GM10248 (cell line): Measurements from ENCODE around the gene RABEP2.
"Not testable (repeated sequence)": the region's sequence is repeated elsewhere in the genome, so short reads cannot be mapped to it uniquely, and the experiment has no call there.

Experiments used
- CTCF ChIA-PET: fragments of 300-600 bp; sonication (Branson Sonifier 250); formaldehyde crosslinking; extraction: SDS; loops from one replicate; lab custom pipeline; 2021; ENCODE audit warnings: antibody characterized with exemption; lab: Yijun Ruan, JAX
- POLR2A ChIA-PET: fragments of 350-650 bp; sonication (Branson Sonifier 250); formaldehyde crosslinking; extraction: SDS; loops from one replicate; lab custom pipeline; 2020; ENCODE audit warnings: antibody characterized with exemption; lab: Yijun Ruan, JAX
- DNase-seq: peaks from one replicate; pipeline ENCODE4 v3.0.0; 2012; ENCODE audit errors: extremely low spot score
- TF ChIP-seq, protein P1 (sequence below): IDR thresholded peaks from 2 replicates; pipeline ENCODE4 v1.5.1; 2012; ENCODE audit warnings: mild to moderate bottlenecking, low read depth; ENCODE audit errors: extremely low read depth, missing control alignments, control extremely low read depth

RABEP2 gene

DNA sequence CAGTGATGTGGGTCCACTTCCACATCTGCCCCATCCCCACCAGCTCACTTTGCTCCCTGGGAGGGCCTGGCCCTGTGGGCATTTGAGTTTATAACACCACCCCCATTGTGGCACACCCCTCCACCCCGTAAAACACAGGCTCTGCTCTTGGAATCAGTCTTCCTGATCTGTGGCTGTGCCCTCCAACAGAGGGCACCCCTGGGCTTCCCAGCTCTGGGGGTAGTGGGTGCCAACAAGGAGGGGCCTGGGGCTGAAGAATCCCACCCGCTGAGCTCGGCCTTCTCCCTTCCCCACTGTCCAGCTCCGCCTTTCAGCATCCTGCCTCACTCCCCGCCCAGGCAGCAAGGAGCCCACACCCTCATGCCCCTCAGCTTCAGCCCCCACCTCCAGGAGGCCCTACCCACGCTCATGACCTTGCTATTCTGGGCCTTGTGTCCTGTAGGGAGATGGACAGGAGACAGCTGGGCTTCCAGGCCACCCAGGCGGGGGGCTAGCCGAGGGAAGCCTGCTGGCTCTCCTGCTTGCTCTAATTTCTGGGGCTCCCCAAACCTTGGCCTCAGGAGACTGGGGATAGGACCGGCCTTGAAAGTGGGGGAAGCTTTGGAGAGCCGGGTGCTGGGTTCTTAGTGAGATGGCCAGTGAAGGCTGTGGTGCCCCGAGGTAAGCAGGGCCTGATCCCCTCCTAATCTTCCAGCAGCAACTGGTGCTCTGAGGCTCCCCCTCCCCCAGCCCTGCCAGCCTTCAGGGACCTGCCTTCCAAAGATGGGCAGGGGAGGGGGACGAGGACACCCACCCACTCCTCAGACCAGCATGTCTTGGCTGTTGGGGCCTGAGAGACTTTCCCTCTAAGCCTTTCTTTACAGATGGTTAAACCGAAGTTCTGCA is 49.7 kb downstream of the RABEP2 start:
- TF ChIP-seq, protein P1, sequence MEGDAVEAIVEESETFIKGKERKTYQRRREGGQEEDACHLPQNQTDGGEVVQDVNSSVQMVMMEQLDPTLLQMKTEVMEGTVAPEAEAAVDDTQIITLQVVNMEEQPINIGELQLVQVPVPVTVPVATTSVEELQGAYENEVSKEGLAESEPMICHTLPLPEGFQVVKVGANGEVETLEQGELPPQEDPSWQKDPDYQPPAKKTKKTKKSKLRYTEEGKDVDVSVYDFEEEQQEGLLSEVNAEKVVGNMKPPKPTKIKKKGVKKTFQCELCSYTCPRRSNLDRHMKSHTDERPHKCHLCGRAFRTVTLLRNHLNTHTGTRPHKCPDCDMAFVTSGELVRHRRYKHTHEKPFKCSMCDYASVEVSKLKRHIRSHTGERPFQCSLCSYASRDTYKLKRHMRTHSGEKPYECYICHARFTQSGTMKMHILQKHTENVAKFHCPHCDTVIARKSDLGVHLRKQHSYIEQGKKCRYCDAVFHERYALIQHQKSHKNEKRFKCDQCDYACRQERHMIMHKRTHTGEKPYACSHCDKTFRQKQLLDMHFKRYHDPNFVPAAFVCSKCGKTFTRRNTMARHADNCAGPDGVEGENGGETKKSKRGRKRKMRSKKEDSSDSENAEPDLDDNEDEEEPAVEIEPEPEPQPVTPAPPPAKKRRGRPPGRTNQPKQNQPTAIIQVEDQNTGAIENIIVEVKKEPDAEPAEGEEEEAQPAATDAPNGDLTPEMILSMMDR, result peak; percentile 9
- no peak for DNase-seq
- ChIA-PET POLR2A (interaction anchor here (1.1 kb wide), 1 partner anchor 49 kb away, joined by 4 read pairs; no protein-coding TSS in a partner anchor), CTCF (interaction anchor here (0.8 to 8.3 kb wide), 9 partner anchors 9 to 70 kb away, joined by 3 to 65 read pairs (median 8); partner anchors contain the start of gene SH2B1)

DNA sequence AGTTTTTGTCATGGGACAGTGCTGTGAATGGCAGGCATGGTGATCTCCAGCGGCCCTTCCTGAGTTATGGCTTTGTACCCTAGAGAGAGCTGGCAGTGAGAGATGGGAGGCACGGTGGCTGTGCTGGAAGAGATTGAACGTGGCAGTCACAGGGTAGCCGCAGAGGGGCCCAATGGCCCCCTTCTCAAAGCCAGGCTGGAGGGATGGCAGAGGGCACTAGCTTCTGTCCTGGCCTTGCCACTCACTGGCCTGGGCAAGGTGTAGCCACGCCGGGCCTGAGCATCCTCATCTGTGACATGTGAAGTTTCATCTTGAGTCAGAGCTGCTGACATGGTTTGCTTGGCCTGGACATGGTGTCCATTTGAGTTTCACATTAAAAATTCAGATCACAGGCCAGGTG is 50.6 kb downstream of the RABEP2 start:
- ChIA-PET CTCF (interaction anchor here (0.8 to 8.3 kb wide), 17 partner anchors 8 to 103 kb away, joined by 3 to 65 read pairs (median 5); partner anchors contain the start of gene SH2B1), POLR2A (interaction anchor here (1.1 to 1.3 kb wide), 2 partner anchors 50 to 58 kb away, joined by 3 to 4 read pairs; no protein-coding TSS in a partner anchor)
- TF ChIP-seq, protein P1, result no peak
- no peak for DNase-seq

DNA sequence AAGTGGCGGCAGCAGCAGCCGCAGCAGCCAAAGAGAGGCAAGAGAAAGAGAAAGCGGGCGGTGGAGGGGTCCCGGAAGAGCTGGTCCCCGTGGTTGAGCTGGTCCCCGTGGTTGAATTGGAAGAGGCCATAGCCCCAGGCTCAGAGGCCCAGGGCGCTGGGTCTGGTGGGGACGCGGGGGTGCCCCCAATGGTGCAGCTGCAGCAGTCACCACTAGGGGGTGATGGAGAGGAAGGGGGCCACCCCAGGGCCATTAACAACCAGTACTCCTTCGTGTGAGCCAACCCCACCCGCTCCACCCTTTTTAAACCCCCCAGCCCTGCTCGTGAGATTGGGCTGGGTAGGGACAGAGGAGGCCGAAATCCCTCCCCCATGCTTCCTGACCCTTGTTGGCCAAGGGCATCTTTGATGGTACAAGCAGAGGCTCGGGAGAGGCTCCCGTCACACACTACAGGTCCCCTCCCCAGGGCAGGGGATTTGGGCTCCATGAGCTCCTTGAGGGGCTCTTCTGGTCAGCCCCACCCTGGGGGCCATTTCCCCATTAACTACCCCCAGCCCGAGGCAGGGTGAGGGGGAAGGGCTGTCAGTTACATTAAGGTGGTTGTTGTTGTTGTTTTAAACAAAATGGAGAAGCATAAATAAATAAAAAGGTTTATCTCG is 51.4 kb downstream of the RABEP2 start:
- ChIA-PET CTCF (interaction anchor here (0.9 to 8.3 kb wide), 16 partner anchors 8 to 104 kb away, joined by 3 to 65 read pairs (median 4); partner anchors contain the start of genes CD19 and SH2B1), POLR2A (interaction anchor here (0.6 to 1.3 kb wide), 3 partner anchors 39 to 59 kb away, joined by 3 to 15 read pairs (median 4); no protein-coding TSS in a partner anchor)
- TF ChIP-seq, protein P1, result peak; percentile 55
- DNase-seq, result peak; percentile 74

DNA sequence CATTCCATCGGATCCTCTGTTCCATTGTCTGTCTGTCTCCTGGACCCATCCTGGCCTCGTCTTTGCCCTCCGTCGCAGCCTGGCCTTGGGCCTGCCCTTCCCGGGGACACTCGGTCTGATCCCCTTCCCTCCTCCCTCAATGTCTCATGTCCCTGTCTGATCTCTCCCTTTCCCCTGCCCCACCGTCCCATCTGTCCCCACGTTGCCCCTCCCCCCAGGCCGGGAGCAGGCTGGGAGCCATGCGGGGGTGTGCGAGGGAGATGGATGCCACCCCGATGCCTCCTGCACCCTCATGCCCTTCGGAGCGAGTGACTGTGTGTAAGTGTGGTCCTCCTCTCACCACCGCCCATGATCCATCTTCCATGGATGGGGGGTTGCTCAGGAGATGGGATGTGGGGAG is 52.1 kb downstream of the RABEP2 start:
- CTCF ChIA-PET, result interaction anchor here (1.0 to 8.3 kb wide), 11 partner anchors 7 to 76 kb away, joined by 3 to 65 read pairs (median 4); partner anchors contain the start of genes CD19 and SH2B1
- POLR2A ChIA-PET, result interaction anchor here (1.3 kb wide), 1 partner anchor 60 kb away, joined by 3 read pairs; no protein-coding TSS in a partner anchor
- TF ChIP-seq, protein P1, result no peak
- DNase-seq, result no peak

DNA sequence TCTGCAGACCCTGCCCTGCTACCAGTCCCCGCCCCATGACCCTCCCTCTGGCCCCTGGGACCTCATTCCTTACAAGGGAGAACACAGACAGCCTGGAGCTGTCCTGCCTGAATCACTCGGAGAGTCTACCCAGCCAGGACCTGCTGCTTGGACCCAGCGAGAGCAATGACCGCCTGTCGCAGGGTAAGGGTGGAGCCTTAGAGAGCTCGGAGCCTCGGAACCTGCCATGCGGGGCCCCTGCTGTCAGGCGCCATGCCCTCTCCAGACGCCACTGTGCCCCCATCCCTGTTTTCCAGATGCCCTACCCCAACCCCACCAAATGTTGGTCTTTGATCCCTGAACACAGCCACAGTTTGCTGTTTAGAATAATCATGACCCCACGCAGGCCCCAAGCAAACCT is 55.8 kb downstream of the RABEP2 start:
- no peak for DNase-seq
- TF ChIP-seq, protein P1, result no peak
- POLR2A ChIA-PET, result no interaction called here
- CTCF ChIA-PET, result interaction anchor here (8.3 kb wide), 1 partner anchor 76 kb away, joined by 65 read pairs; no protein-coding TSS in a partner anchor

DNA sequence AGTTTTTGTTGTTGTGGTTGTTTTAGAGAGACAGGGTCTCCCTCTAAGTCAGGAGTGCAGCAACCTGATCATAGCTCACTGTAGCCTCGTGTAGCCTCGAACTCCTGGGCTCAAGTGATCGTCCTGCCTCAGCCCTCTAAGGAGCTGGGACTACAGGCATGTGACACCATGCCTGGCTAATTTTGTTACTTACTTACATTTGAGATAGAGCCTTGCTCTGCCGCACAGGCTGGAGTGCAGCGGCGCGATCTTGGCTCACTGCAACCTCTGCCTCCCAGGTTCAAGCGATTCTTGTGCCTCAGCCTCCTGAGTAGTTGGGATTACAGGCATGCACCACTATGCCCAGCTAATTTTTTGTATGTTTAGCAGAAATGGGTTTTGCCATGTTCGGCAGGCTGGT is 57.4 kb downstream of the RABEP2 start:
- POLR2A ChIA-PET, DNase-seq: not testable (repeated sequence)
- CTCF ChIA-PET, result interaction anchor here (1.8 kb wide), 1 partner anchor 77 kb away, joined by 6 read pairs; no protein-coding TSS in a partner anchor
